K562 (cell line): ENCODE measurements around the gene STX1B. TPM values are rescaled to one million over a fixed set of nuclear protein-coding genes. Genes with fewer than 3 reads are reported as not detected.

Source experiments
- ATAC-seq: fragments of 200-7000 bp; cut with Tn5 transposase; 3 replicates; pipeline ENCODE4 v1.9.1; 2020; ENCODE audit warnings: moderate library complexity
- BruUV-seq: library from RNA; stranded (reverse); fragments of 400-500 nt; replicated peaks from 2 replicates; lab custom pipeline; 2021; lab: Mats Ljungman, UMichigan
- CTCF ChIA-PET: fragments of 300-600 bp; formaldehyde crosslinking; extraction: SDS; loops from one replicate; lab custom pipeline; 2021; ENCODE audit warnings: low intra/inter-chr PET ratio; lab: Yijun Ruan, JAX
- POLR2A ChIA-PET: fragments of 300-600, 350-650 bp; sonication (Branson Sonifier 250); formaldehyde crosslinking; extraction: SDS; loops from one replicate; lab custom pipeline; 2021; ENCODE audit warnings: antibody characterized with exemption, inconsistent platforms; lab: Yijun Ruan, JAX
- DNase-seq, 4 experiments: peaks; one replicate each; pipeline versions ENCODE4 v3.0.0 to v3.0.0-alpha.2; 2011 to 2018; ENCODE audit warnings: low spot score in 3 of 4, mixed read lengths in 3 of 4; ENCODE audit errors: extremely low read depth in 1 of 4
- FAIRE-seq: peaks from 2 replicates; lab custom pipeline; 2011; peaks lifted over from hg19 to GRCh38; lab: Jason Lieb, UNC
- H2AFZ ChIP-seq: 2 replicates; pipeline ENCODE4 v1.6.0; 2011; ENCODE audit warnings: low read depth, low read length, control low read depth, inconsistent platforms
- H3K27ac ChIP-seq: fragments of 200-600 bp; 3 replicates; pipeline ENCODE4 v1.8.0; 2011; ENCODE audit warnings: low read depth, mild to moderate bottlenecking, control low read depth, inconsistent platforms, low read length, moderate library complexity, mixed read lengths; ENCODE audit errors: extremely low read depth
- H3K27me3 ChIP-seq, 2 experiments: fragments of 300-600 bp in 1 of 2; 2 replicates in 1 of 2; 3 replicates in 1 of 2; pipeline versions ENCODE4 v1.6.0 to v1.8.0; 2011; ENCODE audit warnings: inconsistent platforms in 2 of 2, low read length in 2 of 2, mild to moderate bottlenecking in 1 of 2, mixed read lengths in 1 of 2, moderate library complexity in 1 of 2; ENCODE audit not compliant: control insufficient read depth in 2 of 2, insufficient read depth in 2 of 2
- H3K36me3 ChIP-seq: fragments of 300-600 bp; 3 replicates; pipeline ENCODE4 v1.8.0; 2011; ENCODE audit warnings: mild to moderate bottlenecking, low read length, inconsistent platforms; ENCODE audit not compliant: control insufficient read depth, insufficient read depth
- H3K4me1 ChIP-seq, 2 experiments: fragments of 200-600 bp in 1 of 2; replicated peaks in 1 of 2; 2 replicates in 1 of 2; 3 replicates in 1 of 2; pipeline versions ENCODE4 v1.5.1 to v1.8.0; 2011; ENCODE audit warnings: inconsistent platforms in 2 of 2, low read length in 2 of 2, mild to moderate bottlenecking in 1 of 2, mixed read lengths in 1 of 2, moderate library complexity in 1 of 2; ENCODE audit not compliant: control insufficient read depth in 2 of 2, insufficient read depth in 2 of 2
- H3K4me2 ChIP-seq: 2 replicates; pipeline ENCODE4 v1.6.1; 2011; ENCODE audit warnings: low read length, control low read depth, inconsistent platforms, mixed read lengths; ENCODE audit not compliant: insufficient read depth
- H3K4me3 ChIP-seq: fragments of 200-600 bp; sonication (generic), shearing (Covaris generic); 2 replicates; pipeline ENCODE4 v1.5.1; 2016; ENCODE audit warnings: control low read depth, inconsistent platforms
- H3K79me2 ChIP-seq: fragments of 200-600 bp; 3 replicates; pipeline ENCODE4 v1.8.0; 2011; ENCODE audit warnings: low read length, inconsistent platforms; ENCODE audit not compliant: control insufficient read depth, insufficient read depth
- H3K9ac ChIP-seq, 2 experiments: 2 replicates each; pipeline versions ENCODE4 v1.6.0 to v1.6.1; 2011; ENCODE audit warnings: low read depth in 2 of 2, low read length in 2 of 2, control low read depth in 1 of 2, inconsistent platforms in 1 of 2, mild to moderate bottlenecking in 1 of 2, mixed read lengths in 1 of 2; ENCODE audit not compliant: insufficient read depth in 1 of 2
- H3K9me1 ChIP-seq: one replicate; pipeline ENCODE4 v1.6.0; 2011; ENCODE audit warnings: inconsistent platforms, mild to moderate bottlenecking, low read length, moderate library complexity; ENCODE audit not compliant: control insufficient read depth, insufficient read depth
- H3K9me3 ChIP-seq: replicated peaks from 2 replicates; pipeline ENCODE4 v1.5.1; 2011; ENCODE audit warnings: low read depth, low read length, inconsistent platforms; ENCODE audit not compliant: control insufficient read depth, insufficient read depth
- H4K20me1 ChIP-seq: replicated peaks from 2 replicates; pipeline ENCODE4 v1.6.1; 2011; ENCODE audit warnings: low read length, inconsistent platforms, mixed read lengths; ENCODE audit not compliant: control insufficient read depth, insufficient read depth
- CREB3 ChIP-seq: fragments of 450-650 bp; conservative IDR thresholded peaks from 2 replicates; pipeline ENCODE4 v1.6.1; 2016; ENCODE audit warnings: missing genetic modification characterization, low read depth, mild to moderate bottlenecking, missing compliant biosample characterization, moderate library complexity
- POLR2G ChIP-seq: fragments of 200-400 bp; formaldehyde crosslinking; IDR thresholded peaks from 2 replicates; pipeline ENCODE4 v1.6.1; 2017; ENCODE audit warnings: low read depth, mild to moderate bottlenecking, antibody characterized with exemption, low read length, moderate library complexity
- WGBS: fragments of 100-300 bp; shearing (Covaris generic); methylation state at CpG from one replicate; pipeline ENCODE4 v1.1.6; 2016; ENCODE audit warnings: low coverage, mixed read lengths; ENCODE audit not compliant: insufficient coverage; ENCODE audit errors: missing lambda C conversion rate; 5-methylcytosine and 5-hydroxymethylcytosine counted together
- in situ Hi-C: fragments of 300-500 bp; cut with MboI; formaldehyde crosslinking; loops from 4 replicates; pipeline ENCODE4 v1.15.0; 2018; ENCODE audit warnings: inconsistent platforms, mixed read lengths
- intact Hi-C: fragments of 100-400 bp; cut with micrococcal nuclease; formaldehyde crosslinking; loops from 2 replicates; pipeline ENCODE4 v1.14.2; 2022
- polyA plus RNA-seq, 8 experiments: library from polyadenylated mRNA; depleted of rRNA in 4 of 8; stranded (reverse) in 5 of 8; unstranded in 3 of 8; fragments of >200 nt; fragmentation: Nextera tagmentation in 2 of 8; fragmentation: Illumina TruSeq in 1 of 8; extraction: Ambion mirVana in 2 of 8; extraction: Trizol in 1 of 8; gene quantifications; 2 replicates each; pipeline versions ENCODE4 v1.2.1 to v1.2.3, GENCODE V29; 2011 to 2014; ENCODE audit warnings: inconsistent platforms in 1 of 8, missing spikeins in 1 of 8
- total RNA-seq, 7 experiments: library from RNA; depleted of rRNA in 6 of 7; stranded (reverse); fragments of >200 nt in 6 of 7; fragmentation: Illumina TruSeq in 2 of 7; extraction: Trizol in 2 of 7; gene quantifications; 2 replicates each; pipeline versions ENCODE4 v1.2.1 to v1.2.3, GENCODE V29; 2011 to 2021; ENCODE audit warnings: low replicate concordance in 1 of 7

The STX1B gene
- total and polyA plus RNA-seq, 9 of the 15 experiments (the other 6 are each of a cell fraction or from before 2014, with no cell fraction given) = 0.07 to 2.5 (median 0.86) TPM

DNA sequence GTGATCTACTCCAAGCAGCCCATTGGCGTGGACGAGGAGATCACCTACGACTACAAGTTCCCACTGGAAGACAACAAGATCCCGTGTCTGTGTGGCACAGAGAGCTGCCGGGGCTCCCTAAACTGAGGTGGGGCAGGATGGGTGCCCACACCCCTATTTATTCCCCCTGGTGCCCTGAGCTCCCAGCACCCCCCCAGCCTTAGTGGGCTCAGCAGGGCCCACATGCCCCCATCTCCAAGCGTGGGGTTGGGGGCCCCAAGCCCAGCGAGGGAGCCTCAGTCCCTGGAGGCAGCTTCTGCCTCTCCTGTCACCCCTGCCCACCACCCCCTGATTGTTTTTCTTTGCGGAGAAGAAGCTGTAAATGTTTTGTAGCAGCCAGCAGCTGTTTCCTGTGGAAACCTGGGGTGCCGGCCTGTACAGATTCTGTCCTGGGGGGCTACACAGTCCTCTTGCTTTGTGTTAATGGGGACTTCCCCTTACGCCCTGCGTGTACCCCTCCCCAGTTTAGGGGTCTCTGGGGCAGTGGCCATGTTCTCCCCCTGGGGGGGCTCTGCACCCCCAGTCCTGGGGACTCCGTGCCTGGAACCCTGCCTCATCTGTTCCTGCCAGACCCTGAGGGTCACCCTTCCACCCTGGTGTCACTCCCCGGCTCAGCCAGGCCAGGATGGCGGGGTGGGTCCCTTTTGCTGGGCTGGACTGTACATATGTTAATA lies 26.4 kb downstream of the STX1B start:
- FAIRE-seq = no peak
- Histone ChIP-seq H3K4me1 (peaks cover 7 to 69% of the 10 kb centered on the region in 2 experiments; a peak in 4 of 5 replicates), H3K4me2 (no peak overlapping the region), H3K9me1 (peaks cover 2% of the 10 kb centered on the region), H4K20me1 (no peaks in the 10 kb centered on the region; the same call in none of the 2 replicates), H3K4me3 (no peak overlapping the region), H3K79me2 (peaks cover 15% of the 10 kb centered on the region), H3K9ac (peak overlapping the region in 1 of 2 experiments; percentile 94; a peak in 1 of 4 replicates), H3K9me3 (no peaks in the 10 kb centered on the region), H3K27me3 (no peaks in the 10 kb centered on the region), H3K36me3 (peaks cover 72% of the 10 kb centered on the region; the same call in 2 of the 3 replicates), H2AFZ (no peak overlapping the region), H3K27ac (no peak overlapping the region)
- BruUV-seq = no TSS peak
- intact Hi-C loops = loop anchor here (2.0 to 10.0 kb wide), 4 partner anchors 33 to 459 kb away; partner anchors contain the start of gene ZNF843
- TF ChIP-seq CREB3 (tag) = no peak
- peak; percentile 45; the same call in 1 of the 2 replicates for TF ChIP-seq POLR2G
- DNase-seq = no peak
- in situ Hi-C loops = loop anchor here (10.0 to 25.0 kb wide), 2 partner anchors 311 to 453 kb away; partner anchors contain the start of genes COX6A2 and ZNF843
- 88% methylated on average over 13 of the region's 14 CpGs for whole genome bisulfite sequencing
- ChIA-PET POLR2A (interaction anchor here (0.6 to 5.7 kb wide), 13 partner anchors 15 to 445 kb away, joined by 3 to 32 read pairs (median 4); partner anchors contain the start of genes FUS, KAT8, ZNF646 and ZNF668), CTCF (interaction anchor here (1.4 to 2.1 kb wide), 4 partner anchors 110 to 885 kb away, joined by 3 to 15 read pairs (median 10); no protein-coding TSS in a partner anchor)
- ATAC-seq = no peak
